Osteocyte (in vitro differentiated cells): ENCODE measurements around the gene NRP2. TPM values are rescaled to one million over a fixed set of nuclear protein-coding genes. Genes with fewer than 3 reads are reported as not detected.
A peak's percentile ranks its signal among the peaks of the same experiment; 100 is the strongest.

ENCODE experiments used
- DNase-seq: peaks from one replicate; pipeline ENCODE4 v3.0.0; 2021; ENCODE audit warnings: mixed read lengths; ENCODE audit not compliant: unreplicated experiment; ENCODE audit errors: extremely low spot score
- H3K27ac Mint-ChIP-seq: one replicate; pipeline ENCODE4 v1.8.0; 2021; ENCODE audit warnings: mild to moderate bottlenecking, mixed read lengths; ENCODE audit not compliant: unreplicated experiment
- H3K27me3 Mint-ChIP-seq: one replicate; pipeline ENCODE4 v1.8.0; 2021; ENCODE audit warnings: mixed read lengths; ENCODE audit not compliant: unreplicated experiment
- H3K36me3 Mint-ChIP-seq: one replicate; pipeline ENCODE4 v1.8.0; 2021; ENCODE audit warnings: mixed read lengths; ENCODE audit not compliant: unreplicated experiment
- H3K4me1 Mint-ChIP-seq: one replicate; pipeline ENCODE4 v1.8.0; 2021; ENCODE audit warnings: mixed read lengths; ENCODE audit not compliant: unreplicated experiment
- H3K4me3 Mint-ChIP-seq: one replicate; pipeline ENCODE4 v1.8.0; 2021; ENCODE audit warnings: mild to moderate bottlenecking, moderate library complexity, mixed read lengths; ENCODE audit not compliant: unreplicated experiment
- H3K9me3 Mint-ChIP-seq: one replicate; pipeline ENCODE4 v1.8.0; 2021; ENCODE audit warnings: mixed read lengths; ENCODE audit not compliant: unreplicated experiment
- total RNA-seq: library from RNA; stranded (reverse); gene quantifications from 2 replicates; pipeline ENCODE4 v1.2.1, GENCODE V29; 2021
- TF ChIP-seq, protein P1 (sequence below): fragments of 200-600 bp; sonication (generic); IDR thresholded peaks from 2 replicates; pipeline ENCODE4 v1.5.0; 2021; ENCODE audit warnings: antibody characterized with exemption, mild to moderate bottlenecking, moderate library complexity

Gene NRP2
- total RNA-seq, 1 donor from 2014 or later, result 52.4 TPM

DNA sequence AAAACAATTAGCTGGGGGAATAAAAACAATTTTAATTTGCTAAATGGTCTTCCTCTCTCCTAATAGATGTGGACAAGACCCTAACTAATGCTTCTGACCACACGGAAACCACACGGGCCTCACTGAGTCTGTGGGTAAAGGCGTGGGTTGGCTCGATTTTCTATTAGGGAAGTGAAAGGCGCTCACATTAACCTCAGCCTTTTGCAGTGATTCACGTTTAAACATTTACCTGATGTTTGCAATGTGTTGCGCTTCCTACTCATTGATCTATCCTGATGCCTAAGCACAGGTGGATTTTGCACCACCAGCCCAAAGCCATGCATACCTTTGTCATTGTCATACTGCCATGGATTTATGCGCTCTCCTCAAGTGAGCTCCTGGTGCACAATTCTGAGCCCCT lies 35.6 kb upstream of the NRP2 start:
- H3K4me3 Mint-ChIP-seq, result no peak overlapping the region
- no peak overlapping the region for H3K27ac Mint-ChIP-seq
- H3K27me3 Mint-ChIP-seq, result no peaks in the 10 kb centered on the region
- TF ChIP-seq, protein P1, sequence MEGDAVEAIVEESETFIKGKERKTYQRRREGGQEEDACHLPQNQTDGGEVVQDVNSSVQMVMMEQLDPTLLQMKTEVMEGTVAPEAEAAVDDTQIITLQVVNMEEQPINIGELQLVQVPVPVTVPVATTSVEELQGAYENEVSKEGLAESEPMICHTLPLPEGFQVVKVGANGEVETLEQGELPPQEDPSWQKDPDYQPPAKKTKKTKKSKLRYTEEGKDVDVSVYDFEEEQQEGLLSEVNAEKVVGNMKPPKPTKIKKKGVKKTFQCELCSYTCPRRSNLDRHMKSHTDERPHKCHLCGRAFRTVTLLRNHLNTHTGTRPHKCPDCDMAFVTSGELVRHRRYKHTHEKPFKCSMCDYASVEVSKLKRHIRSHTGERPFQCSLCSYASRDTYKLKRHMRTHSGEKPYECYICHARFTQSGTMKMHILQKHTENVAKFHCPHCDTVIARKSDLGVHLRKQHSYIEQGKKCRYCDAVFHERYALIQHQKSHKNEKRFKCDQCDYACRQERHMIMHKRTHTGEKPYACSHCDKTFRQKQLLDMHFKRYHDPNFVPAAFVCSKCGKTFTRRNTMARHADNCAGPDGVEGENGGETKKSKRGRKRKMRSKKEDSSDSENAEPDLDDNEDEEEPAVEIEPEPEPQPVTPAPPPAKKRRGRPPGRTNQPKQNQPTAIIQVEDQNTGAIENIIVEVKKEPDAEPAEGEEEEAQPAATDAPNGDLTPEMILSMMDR, result no peak
- H3K9me3 Mint-ChIP-seq, result no peaks in the 10 kb centered on the region
- no peaks in the 10 kb centered on the region for H3K36me3 Mint-ChIP-seq
- peaks cover 18% of the 10 kb centered on the region for H3K4me1 Mint-ChIP-seq
- no peak for DNase-seq

DNA sequence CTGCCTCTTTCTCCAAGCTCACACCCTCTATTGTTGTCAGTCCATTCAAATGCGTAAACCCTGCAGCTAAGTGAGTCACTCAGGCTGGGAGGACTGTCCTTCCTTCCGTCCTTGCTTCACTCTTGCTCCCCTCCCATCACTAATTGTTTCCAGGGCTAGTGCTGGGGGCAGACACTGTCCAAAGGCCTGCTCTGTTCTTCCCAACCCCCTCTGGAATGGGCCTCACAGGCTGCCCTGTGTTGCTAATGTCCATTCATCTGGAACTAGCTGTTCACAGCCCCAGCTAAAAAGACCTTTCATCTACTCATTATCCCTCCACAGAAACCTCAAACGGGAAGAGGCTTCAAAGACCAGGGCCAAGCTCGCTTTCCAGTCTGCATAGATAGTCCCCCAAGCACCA lies 31.9 kb upstream of the NRP2 start:
- H3K36me3 Mint-ChIP-seq, result no peaks in the 10 kb centered on the region
- TF ChIP-seq, protein P1, result no peak
- H3K9me3 Mint-ChIP-seq, result no peaks in the 10 kb centered on the region
- peaks cover 12% of the 10 kb centered on the region for H3K4me1 Mint-ChIP-seq
- H3K27me3 Mint-ChIP-seq, result no peaks in the 10 kb centered on the region
- no peak overlapping the region for H3K4me3 Mint-ChIP-seq
- peak overlapping the region; percentile 36 for H3K27ac Mint-ChIP-seq
- DNase-seq, result no peak

DNA sequence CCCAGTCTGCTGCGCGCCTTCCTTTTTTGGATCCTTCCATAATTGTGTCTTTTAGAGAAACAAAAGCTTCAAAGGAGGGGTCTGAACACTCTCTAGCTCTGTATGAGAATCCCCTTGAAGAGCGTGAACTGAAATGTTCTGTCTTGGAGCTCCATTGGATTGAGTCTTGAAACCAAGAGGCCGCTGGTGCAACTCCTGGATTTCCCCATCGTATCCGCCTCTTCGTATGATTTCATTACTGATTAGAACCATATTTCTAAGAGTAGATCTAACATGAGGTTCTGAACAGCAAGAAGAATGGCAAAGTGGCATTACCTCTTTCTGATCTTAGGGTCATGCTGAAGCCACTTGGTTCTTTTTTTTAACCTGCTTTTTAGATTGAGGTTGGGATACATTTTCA lies 31.4 kb upstream of the NRP2 start:
- Mint-ChIP-seq H3K9me3 (no peaks in the 10 kb centered on the region), H3K4me1 (peaks cover 12% of the 10 kb centered on the region), H3K36me3 (no peaks in the 10 kb centered on the region), H3K4me3 (no peak overlapping the region), H3K27ac (no peak overlapping the region), H3K27me3 (no peaks in the 10 kb centered on the region)
- no peak for DNase-seq
- TF ChIP-seq, protein P1, result no peak

DNA sequence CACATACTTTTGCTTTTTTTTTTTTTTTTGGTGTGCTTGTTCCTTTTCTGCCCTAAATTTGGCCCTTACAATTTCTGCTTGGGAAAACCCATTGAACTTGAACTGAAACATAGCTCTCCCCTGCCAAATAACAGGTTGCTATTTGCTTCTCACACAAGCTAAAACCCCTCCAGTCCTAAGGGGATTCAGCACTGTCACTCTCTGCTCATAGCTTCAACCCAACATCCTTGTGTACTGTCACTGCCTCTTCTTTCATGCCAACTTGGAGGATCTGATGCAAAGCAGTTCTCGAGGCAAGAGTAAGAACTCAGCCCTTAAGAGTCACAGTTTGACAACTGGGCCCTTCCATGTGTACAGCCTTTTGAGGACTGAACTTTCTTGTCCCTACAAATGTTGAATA lies 30.6 kb upstream of the NRP2 start:
- H3K36me3 Mint-ChIP-seq, result no peaks in the 10 kb centered on the region
- H3K4me1 Mint-ChIP-seq, result peaks cover 12% of the 10 kb centered on the region
- H3K27ac Mint-ChIP-seq, result no peak overlapping the region
- TF ChIP-seq, protein P1, result no peak
- H3K9me3 Mint-ChIP-seq, result no peaks in the 10 kb centered on the region
- H3K4me3 Mint-ChIP-seq, result no peak overlapping the region
- no peak for DNase-seq
- no peaks in the 10 kb centered on the region for H3K27me3 Mint-ChIP-seq

DNA sequence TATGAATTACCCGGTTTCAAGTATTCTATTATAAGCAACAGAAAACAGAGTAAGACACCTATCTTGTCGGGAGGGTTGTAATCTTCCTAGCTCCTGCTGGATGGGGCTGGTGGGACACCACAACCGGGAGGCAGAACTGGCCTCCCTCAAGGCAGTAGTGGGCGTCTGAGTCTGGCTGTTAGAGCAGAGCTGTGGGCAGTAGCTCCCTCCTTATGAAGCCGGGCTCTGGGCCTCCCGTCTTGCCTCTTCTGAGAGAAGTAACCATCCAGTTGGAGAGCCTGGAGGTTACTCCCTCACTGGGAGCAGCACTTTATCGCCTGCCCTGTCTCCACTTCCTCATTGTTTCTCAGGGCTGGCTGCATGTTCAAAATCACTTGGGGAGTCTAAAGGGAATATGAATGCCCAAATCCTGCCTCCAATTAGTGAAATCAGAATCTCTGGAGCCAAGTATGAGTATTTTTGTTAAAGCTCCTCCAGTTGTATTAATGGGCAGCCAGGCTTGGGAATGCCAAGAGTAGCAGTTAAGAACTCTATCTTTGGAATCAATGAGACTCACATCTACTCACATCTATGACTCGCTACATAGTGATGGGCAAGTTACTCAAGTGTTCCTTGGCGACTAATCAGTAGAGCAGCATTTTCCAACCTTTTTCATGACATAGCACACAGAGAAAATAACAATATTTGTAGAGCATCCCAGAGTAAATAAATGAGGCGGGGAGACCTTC lies 27.3 kb upstream of the NRP2 start:
- Mint-ChIP-seq H3K27me3 (no peaks in the 10 kb centered on the region), H3K36me3 (no peaks in the 10 kb centered on the region), H3K4me3 (no peak overlapping the region), H3K4me1 (peaks cover 9% of the 10 kb centered on the region), H3K9me3 (no peaks in the 10 kb centered on the region), H3K27ac (no peak overlapping the region)
- DNase-seq, result no peak
- TF ChIP-seq, protein P1, result no peak
